Retinal pigment epithelial cell (primary cell): Measurements from ENCODE around the gene NKD1.

Experiments used
- DNase-seq: peaks from one replicate; pipeline ENCODE4 v3.0.0-alpha.2; 2010; ENCODE audit warnings: low read depth
- H3K4me3 ChIP-seq: 2 replicates; pipeline ENCODE4 v1.5.1; 2011; ENCODE audit warnings: mild to moderate bottlenecking, low read length, control low read depth, moderate library complexity
- CTCF ChIP-seq: conservative IDR thresholded peaks from 2 replicates; pipeline ENCODE4 v1.5.1; 2011; ENCODE audit warnings: low read depth, low read length, control low read depth, inconsistent platforms

NKD1 gene

DNA sequence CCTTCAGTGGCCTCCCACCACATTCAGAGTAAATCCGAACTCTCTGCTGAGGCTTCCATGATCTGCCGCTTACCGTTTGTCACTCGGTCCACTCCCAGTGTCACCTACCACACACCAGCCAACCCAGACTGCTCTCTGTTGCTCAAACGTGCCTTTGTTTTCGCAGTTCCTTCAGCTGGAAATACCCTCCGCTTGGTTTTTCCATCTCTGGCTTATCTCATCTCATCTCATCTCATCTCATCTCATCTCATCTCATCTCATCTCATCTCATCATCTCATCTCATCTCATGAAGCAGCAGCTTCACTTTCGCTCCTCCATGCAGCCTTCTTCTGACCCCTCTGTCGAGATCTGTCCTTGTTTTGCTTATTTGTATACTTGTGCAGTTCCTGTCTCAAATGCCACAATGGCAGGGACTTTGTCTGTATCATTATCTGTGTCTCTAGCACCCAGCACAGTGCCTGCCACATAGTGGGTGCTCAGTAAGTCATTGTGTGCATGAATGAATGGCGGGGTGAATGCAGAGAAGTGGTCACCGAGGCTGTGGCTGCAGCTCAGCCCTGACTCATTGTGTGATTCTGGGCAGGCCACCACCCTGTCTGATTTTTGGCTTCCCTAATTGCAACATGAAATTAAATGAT lies 136.7 kb downstream of the NKD1 start:
- H3K4me3 ChIP-seq, result no peak overlapping the region
- DNase-seq, result no peak
- TF ChIP-seq CTCF, result no peak

GRCh38 chr16:50685462-50686063 lies 137.4 kb downstream of the NKD1 start:
- no peak overlapping the region for H3K4me3 ChIP-seq
- no peak for TF ChIP-seq CTCF
- DNase-seq, result no peak

DNA sequence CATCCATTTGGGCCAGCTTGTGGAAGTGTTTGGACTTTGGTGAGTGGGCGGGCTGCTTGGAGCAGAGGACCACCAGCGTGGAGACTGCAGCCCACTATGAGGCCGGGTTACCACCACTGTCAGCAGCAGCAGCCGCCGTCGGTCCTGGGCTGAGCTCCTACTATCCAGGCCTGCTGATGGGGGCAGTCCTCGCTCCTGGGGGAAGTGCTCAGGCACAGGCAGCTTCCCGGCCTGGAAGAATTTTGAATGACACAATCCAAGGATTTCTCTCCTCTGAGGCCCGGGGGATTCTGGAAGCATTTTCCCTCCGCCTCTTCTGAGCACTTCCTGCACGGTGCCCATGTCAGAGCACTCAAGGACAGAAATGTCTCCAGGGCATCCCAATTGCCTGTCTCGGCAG lies 139.9 kb downstream of the NKD1 start:
- no peak overlapping the region for H3K4me3 ChIP-seq
- TF ChIP-seq CTCF, result no peak

DNA sequence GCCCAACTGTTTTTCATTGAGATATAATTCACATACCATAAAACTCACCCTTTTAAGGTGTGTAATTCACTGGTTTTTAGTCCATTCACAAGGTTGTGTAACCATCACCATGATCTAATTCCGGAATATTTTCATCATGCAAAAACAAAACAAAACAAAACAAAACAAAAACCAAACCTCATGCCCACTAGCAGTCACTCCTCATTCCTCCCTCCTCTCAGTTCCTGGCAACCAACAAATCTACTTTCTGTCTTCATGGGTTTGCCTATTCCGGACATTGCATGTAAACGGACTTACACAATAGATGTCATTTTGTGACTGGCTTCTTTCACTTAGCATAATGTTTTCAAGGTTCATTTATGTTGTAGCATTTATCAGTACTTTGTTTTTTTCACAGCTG lies 140.7 kb downstream of the NKD1 start:
- no peak for TF ChIP-seq CTCF
- DNase-seq, result no peak
- H3K4me3 ChIP-seq, result no peak overlapping the region

More for the DNA sequence above, 139.9 kb downstream of the NKD1 start:
- no peak for DNase-seq

GRCh38 chr16:50690177-50690576 lies 142.0 kb downstream of the NKD1 start:
- H3K4me3 ChIP-seq, result no peak overlapping the region
- DNase-seq, result no peak
- TF ChIP-seq CTCF, result no peak

DNA sequence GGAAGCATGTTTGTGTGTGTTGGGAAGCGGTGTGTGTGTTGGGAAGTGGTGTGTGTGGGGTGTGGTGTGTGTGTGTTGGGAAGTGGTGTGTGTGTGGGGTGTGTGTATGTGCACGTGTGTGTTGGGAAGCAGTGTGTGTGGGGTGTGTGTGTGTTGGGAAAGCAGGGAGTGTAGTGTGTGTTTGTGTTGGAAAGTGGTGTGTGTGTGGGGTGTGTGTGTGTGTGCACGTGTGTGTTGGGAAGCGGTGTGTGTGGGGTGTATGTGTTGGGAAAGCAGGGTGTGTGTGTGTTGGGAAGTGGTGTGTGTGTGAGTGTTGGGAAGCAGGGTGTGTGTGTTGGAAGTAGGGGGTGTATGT lies 144.4 kb downstream of the NKD1 start:
- H3K4me3 ChIP-seq, result no peak overlapping the region
- TF ChIP-seq CTCF, result no peak
- no peak for DNase-seq

DNA sequence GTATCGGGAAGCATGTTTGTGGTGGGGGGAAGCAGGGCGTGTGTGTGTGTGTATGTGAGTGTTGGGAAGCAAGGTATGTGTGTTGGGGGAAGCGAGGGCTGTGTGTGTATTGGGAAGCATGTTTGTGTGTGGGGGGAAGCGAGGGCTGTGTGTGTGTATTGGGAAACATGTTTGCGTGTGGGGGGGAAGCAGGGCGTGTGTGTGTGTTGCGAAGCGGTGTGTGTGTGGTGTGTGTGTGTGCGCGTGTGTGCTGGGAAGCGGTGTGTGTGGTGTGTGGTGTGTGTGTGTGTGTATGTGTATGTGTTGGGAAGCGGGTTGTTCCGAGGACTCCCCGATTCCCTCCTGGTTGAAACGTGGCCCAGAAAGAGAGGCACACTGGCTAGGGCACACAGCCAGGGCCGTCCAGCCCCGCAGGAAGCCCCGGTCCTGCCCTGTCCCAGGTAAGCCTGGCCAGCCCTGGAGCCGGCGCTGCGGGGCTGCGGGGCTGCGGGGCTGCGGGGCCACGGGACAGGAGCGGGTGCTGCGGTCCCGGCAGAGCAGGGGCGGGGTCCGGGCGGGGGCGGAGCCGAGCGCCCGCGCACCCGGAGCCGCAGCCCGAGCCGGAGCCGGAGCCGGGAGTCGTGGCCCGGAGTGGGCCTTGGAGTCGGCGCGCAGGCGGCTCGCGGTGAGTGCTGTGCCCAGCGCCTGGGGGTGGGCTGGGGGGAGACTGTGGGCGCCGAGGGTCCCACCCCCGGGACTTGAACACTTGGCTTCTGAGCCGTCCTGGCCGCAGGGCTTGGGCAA lies 145.0 kb downstream of the NKD1 start, which contains the start of gene NOD2:
TSS of gene NOD2 (plus strand) at position 608 of the 783 bp plus-strand sequence. CDS start 5,890 bp downstream, outside the sequence.
- H3K4me3 ChIP-seq, result no peak within 1 kb of the TSS
- DNase-seq, result no peak
- no peak for TF ChIP-seq CTCF
